Glutamatergic neuron (in vitro differentiated cells): ENCODE results near the gene STON2. TPM values are rescaled to one million over a fixed set of nuclear protein-coding genes. Genes with fewer than 3 reads are reported as not detected.
A peak's percentile ranks its signal among the peaks of the same experiment; 100 is the strongest.

Experiments used
- DNase-seq: peaks from one replicate; pipeline ENCODE4 v3.0.0; 2022
- H3K27ac Mint-ChIP-seq: one replicate; pipeline ENCODE4 v1.8.0; 2020; ENCODE audit warnings: mild to moderate bottlenecking, mixed read lengths, inconsistent platforms; ENCODE audit not compliant: unreplicated experiment
- H3K27me3 Mint-ChIP-seq: one replicate; pipeline ENCODE4 v1.8.0; 2020; ENCODE audit warnings: mild to moderate bottlenecking, moderate library complexity, mixed read lengths, inconsistent platforms; ENCODE audit not compliant: unreplicated experiment
- H3K36me3 Mint-ChIP-seq: one replicate; pipeline ENCODE4 v1.8.0; 2020; ENCODE audit warnings: mild to moderate bottlenecking, mixed read lengths, inconsistent platforms; ENCODE audit not compliant: unreplicated experiment
- H3K4me1 Mint-ChIP-seq: one replicate; pipeline ENCODE4 v1.8.0; 2020; ENCODE audit warnings: mild to moderate bottlenecking, low read depth, mixed read lengths, inconsistent platforms; ENCODE audit not compliant: unreplicated experiment
- H3K4me3 Mint-ChIP-seq: one replicate; pipeline ENCODE4 v1.8.0; 2020; ENCODE audit warnings: mild to moderate bottlenecking, mixed read lengths, inconsistent platforms; ENCODE audit not compliant: unreplicated experiment
- H3K9me3 Mint-ChIP-seq: one replicate; pipeline ENCODE4 v1.8.0; 2020; ENCODE audit warnings: mild to moderate bottlenecking, moderate library complexity, mixed read lengths, inconsistent platforms; ENCODE audit not compliant: unreplicated experiment
- total RNA-seq: library from RNA; stranded (reverse); fragmentation: NEBNext Ultra II Directional; extraction: Animal tissue kit (Norgen Biotek cat#: 25700); gene quantifications from one replicate; pipeline ENCODE4 v1.2.1, GENCODE V29; 2021; ENCODE audit not compliant: unreplicated experiment
- TF ChIP-seq, protein P1 (sequence below): fragments of 200-600 bp; sonication (generic); IDR thresholded peaks from one replicate; pipeline ENCODE4 v1.5.0; 2021; ENCODE audit not compliant: partially characterized antibody, unreplicated experiment

The STON2 gene
- total RNA-seq, 1 donor from 2014 or later, result 278 TPM

DNA sequence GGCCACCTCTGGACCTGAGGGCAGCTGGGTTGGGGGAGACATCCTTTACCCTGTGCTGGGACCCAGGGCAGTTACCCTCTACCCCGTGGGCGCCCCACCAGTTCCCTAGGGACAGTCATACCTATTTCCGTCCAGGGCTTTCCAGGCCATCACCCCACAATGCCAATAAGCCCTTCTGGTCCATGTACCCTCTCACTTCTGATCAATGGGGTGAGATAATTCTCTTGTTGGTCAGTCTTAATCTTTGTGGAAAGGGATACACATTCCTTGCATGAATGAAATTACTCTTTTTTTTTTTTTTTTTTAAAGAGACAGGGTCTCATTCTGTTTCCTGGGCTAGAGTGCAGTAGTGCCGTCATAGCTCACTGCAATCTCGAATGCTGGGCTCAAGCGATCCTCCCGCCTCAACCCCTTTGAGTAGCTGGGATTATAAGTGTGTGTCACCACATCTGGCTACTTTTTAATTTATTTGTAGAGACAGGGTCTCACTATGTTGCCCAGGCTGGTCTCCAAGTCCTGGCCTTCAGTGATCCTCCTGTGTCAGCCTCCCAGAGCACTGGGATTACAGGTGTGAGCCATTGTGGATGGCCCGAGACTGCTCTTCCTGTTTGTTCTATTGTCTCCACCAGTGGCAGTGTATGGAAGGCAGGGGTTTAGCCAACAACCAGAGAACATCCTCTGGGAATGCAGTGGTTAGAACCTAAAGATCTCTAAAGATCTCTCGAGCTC is 46.3 kb upstream of the STON2 start:
- no peak overlapping the region for H3K4me3 Mint-ChIP-seq

DNA sequence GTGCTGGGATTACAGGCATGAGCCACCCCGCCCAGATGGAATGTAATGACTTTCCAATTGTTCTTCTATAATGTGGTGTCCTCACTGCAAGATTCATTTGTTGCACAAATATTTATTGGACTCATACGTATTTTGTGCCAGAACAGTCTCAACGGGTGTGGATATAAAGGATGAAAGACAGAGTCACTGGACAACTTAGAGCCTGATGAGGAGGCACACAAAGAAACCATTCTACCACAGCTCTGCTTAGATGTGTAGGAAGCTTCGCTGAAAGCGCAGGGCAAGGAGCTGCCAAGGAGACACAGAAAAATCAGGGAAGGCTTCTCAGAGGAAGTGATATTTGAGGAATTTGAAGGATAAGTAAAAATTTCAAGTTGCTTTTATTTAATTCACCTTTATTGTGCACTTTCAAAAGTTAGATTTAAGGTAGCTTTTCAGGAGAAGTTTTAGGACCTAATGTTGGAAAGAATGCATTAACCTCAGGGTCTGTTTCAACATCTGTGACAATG is 41.6 kb upstream of the STON2 start:
- TF ChIP-seq, protein P1, sequence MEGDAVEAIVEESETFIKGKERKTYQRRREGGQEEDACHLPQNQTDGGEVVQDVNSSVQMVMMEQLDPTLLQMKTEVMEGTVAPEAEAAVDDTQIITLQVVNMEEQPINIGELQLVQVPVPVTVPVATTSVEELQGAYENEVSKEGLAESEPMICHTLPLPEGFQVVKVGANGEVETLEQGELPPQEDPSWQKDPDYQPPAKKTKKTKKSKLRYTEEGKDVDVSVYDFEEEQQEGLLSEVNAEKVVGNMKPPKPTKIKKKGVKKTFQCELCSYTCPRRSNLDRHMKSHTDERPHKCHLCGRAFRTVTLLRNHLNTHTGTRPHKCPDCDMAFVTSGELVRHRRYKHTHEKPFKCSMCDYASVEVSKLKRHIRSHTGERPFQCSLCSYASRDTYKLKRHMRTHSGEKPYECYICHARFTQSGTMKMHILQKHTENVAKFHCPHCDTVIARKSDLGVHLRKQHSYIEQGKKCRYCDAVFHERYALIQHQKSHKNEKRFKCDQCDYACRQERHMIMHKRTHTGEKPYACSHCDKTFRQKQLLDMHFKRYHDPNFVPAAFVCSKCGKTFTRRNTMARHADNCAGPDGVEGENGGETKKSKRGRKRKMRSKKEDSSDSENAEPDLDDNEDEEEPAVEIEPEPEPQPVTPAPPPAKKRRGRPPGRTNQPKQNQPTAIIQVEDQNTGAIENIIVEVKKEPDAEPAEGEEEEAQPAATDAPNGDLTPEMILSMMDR, result no peak
- Mint-ChIP-seq H3K4me1 (peaks cover 8% of the 10 kb centered on the region), H3K9me3 (peaks cover 11% of the 10 kb centered on the region), H3K27ac (no peak overlapping the region), H3K4me3 (no peak overlapping the region), H3K36me3 (peaks cover 8% of the 10 kb centered on the region), H3K27me3 (peaks cover 6% of the 10 kb centered on the region)
- no peak for DNase-seq

More for the DNA sequence above, 46.3 kb upstream of the STON2 start:
- peak overlapping the region; percentile 62 for H3K27ac Mint-ChIP-seq
- DNase-seq, result no peak
- H3K9me3 Mint-ChIP-seq, result peaks cover 20% of the 10 kb centered on the region
- peaks cover 4% of the 10 kb centered on the region for H3K36me3 Mint-ChIP-seq
- TF ChIP-seq, protein P1, result no peak
- H3K4me1 Mint-ChIP-seq, result peaks cover 40% of the 10 kb centered on the region
- peaks cover 8% of the 10 kb centered on the region for H3K27me3 Mint-ChIP-seq

DNA sequence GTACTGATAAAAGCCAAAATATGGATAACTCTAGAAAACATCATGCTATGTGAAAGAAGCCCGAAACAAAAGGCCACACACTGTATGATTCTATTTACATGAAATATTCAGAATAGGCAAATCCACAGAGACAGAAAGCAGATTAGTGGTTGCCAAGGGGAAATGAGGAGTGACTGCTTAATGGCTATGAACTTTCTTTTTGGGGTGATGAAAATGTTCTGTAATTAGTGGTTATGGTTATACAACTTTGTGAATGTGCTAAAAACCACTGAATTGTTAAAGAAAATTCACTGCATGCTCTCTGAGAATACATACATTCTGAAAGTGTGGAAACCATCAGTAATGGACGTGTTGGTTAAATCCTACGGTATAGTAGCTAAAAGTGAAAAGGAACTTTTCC is 39.9 kb upstream of the STON2 start:
- peaks cover 7% of the 10 kb centered on the region for H3K4me1 Mint-ChIP-seq
- TF ChIP-seq, protein P1, result no peak
- H3K9me3 Mint-ChIP-seq, result peaks cover 16% of the 10 kb centered on the region
- peaks cover 8% of the 10 kb centered on the region for H3K36me3 Mint-ChIP-seq
- H3K27me3 Mint-ChIP-seq, result peaks cover 12% of the 10 kb centered on the region
- H3K4me3 Mint-ChIP-seq, result no peak overlapping the region
- no peak for DNase-seq
- H3K27ac Mint-ChIP-seq, result no peak overlapping the region

DNA sequence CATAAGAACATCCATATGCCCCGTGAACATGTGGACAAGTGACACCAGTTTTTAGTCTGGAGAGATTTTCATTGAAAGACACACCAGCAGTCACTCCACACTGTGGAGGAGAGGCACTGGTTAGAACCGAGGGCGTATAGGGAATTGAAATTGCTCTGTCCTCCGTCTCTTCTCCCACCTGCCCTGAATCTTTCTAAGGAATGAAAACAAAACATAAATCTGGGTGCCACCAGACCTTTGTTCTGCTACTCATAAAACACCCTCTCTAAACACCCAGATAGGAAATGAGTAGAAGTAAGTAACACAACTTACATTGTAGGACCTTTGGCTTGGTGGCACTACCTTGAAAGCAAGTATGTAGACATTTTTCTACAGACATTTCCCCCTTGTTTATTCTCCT is 37.1 kb upstream of the STON2 start:
- Mint-ChIP-seq H3K4me3 (peak overlapping the region; percentile 85), H3K4me1 (peaks cover 23% of the 10 kb centered on the region), H3K27me3 (peaks cover 12% of the 10 kb centered on the region), H3K27ac (no peak overlapping the region), H3K9me3 (peaks cover 13% of the 10 kb centered on the region), H3K36me3 (peaks cover 5% of the 10 kb centered on the region)
- TF ChIP-seq, protein P1, result no peak
- no peak for DNase-seq
